ENCODE results near the gene SLC9A4.

GRCh38 chr2:102504833-102505232 lies 31.8 kb downstream of the SLC9A4 start:
- TF ChIP-seq CTCF (IDR thresholded peaks at IDR 0.05; ENCODE audit: low read depth, low read length, poor library complexity, severe bottlenecking), result no peak
- TF ChIP-seq EZH2phosphoT487 (IDR thresholded peaks at IDR 0.05; ENCODE audit: borderline replicate concordance, low read length), result no peak
